GM10266 (cell line): ENCODE measurements around the gene ZNF32.
A peak's percentile ranks its signal among the peaks of the same experiment; 100 is the strongest.

Source experiments
- DNase-seq: peaks from one replicate; pipeline ENCODE4 v3.0.0; 2012; ENCODE audit errors: extremely low spot score
- TF ChIP-seq, protein P1 (sequence below): IDR thresholded peaks from 2 replicates; pipeline ENCODE4 v1.5.1; 2012; ENCODE audit warnings: mild to moderate bottlenecking, low read depth; ENCODE audit not compliant: control insufficient read depth, insufficient read depth; ENCODE audit errors: missing control alignments

Gene ZNF32

GRCh38 chr10:43673471-43673870 lies 24.8 kb upstream of the ZNF32 start:
- no peak for DNase-seq
- TF ChIP-seq, protein P1, sequence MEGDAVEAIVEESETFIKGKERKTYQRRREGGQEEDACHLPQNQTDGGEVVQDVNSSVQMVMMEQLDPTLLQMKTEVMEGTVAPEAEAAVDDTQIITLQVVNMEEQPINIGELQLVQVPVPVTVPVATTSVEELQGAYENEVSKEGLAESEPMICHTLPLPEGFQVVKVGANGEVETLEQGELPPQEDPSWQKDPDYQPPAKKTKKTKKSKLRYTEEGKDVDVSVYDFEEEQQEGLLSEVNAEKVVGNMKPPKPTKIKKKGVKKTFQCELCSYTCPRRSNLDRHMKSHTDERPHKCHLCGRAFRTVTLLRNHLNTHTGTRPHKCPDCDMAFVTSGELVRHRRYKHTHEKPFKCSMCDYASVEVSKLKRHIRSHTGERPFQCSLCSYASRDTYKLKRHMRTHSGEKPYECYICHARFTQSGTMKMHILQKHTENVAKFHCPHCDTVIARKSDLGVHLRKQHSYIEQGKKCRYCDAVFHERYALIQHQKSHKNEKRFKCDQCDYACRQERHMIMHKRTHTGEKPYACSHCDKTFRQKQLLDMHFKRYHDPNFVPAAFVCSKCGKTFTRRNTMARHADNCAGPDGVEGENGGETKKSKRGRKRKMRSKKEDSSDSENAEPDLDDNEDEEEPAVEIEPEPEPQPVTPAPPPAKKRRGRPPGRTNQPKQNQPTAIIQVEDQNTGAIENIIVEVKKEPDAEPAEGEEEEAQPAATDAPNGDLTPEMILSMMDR, result no peak

GRCh38 chr10:43671659-43672531 lies 23.2 kb upstream of the ZNF32 start:
- DNase-seq, result peak; percentile 81
- TF ChIP-seq, protein P1, result peak; percentile 82

DNA sequence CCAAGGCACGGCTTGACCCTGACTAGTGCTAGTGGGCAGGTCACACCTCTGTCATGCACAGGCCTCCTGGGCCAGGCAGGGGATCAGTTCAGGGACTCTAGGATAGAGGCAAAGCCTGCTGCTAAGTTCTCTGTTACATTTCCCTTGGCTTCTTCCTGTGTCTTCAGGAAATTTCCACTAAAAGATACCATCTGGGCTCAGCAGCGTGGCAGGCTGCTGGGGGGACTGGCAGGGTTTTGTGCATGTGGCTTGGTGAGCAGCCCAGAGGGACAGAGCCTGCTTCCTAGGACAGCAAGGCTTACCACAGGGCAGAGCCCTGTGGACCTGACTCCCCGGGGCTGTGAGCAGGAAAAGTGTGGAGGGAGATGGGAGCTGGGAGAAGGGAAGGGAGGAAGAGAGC lies 20.7 kb upstream of the ZNF32 start:
- DNase-seq, result no peak
- TF ChIP-seq, protein P1, result no peak

GRCh38 chr10:43667761-43668386 lies 19.2 kb upstream of the ZNF32 start:
- DNase-seq, result no peak
- TF ChIP-seq, protein P1, result no peak

GRCh38 chr10:43667317-43667731 lies 18.6 kb upstream of the ZNF32 start:
- no peak for DNase-seq
- TF ChIP-seq, protein P1, result no peak

DNA sequence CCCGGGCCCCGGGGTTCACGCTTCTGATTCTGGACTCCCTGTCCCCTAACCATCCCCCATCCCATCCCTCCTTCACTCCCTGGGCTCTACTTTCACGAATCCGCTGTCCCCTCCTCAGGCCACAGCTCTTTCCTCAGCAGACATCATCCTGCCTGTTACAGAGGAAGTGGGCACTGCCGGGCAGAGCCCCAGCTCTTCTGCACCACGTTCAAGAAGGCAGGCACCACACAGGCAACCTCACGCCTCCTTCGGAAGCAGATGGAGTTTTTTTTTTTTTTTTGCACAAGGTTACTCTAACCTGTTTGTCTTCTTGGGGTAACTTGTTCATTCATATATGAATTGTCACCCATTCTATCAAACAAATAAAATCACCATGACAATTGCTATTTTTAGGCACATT lies 17.9 kb upstream of the ZNF32 start:
- TF ChIP-seq, protein P1, result no peak

DNA sequence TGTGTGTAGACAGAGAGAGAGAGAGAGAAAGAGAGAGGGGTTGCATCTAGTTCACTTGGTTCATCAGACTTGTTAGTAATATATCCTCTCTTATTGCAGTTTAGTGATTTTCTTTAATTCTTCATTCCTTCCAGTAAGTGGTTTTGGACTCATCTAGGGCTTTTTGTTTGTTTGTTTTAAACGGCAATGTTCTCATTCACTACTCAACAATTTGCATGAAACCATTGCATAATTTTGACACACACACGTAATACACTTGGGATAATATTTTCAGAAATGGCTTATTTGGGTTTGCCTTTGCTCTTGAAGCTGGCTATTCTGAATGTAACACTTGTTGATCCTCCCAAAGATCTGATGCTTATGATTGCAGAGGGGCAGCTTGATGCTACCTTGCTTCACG lies 16.4 kb upstream of the ZNF32 start:
- DNase-seq, result no peak
- TF ChIP-seq, protein P1, result no peak

More for the DNA sequence above, 17.9 kb upstream of the ZNF32 start:
- no peak for DNase-seq
